Caco-2 (cell line): ENCODE data around the gene FGF16. TPM values are rescaled to one million over a fixed set of nuclear protein-coding genes. Genes with fewer than 3 reads are reported as not detected.

Source experiments
- BruUV-seq: library from RNA; stranded (reverse); fragments of 400-500 nt; replicated peaks from 2 replicates; lab custom pipeline; 2021; lab: Mats Ljungman, UMichigan
- CTCF ChIA-PET: fragments of 300-600 bp; sonication (Branson Sonifier 250); formaldehyde crosslinking; loops from one replicate; lab custom pipeline; 2022; ENCODE audit warnings: antibody characterized with exemption; lab: Charles Lee
- POLR2A ChIA-PET: fragments of 300-600 bp; sonication (Branson Sonifier 250); formaldehyde crosslinking; loops from one replicate; lab custom pipeline; 2022; ENCODE audit warnings: antibody characterized with exemption; lab: Charles Lee
- DNase-seq, 2 experiments: peaks; one replicate each; pipeline versions ENCODE4 v3.0.0 to v3.0.0-alpha.2; 2020 to 2022
- H3K27me3 ChIP-seq: replicated peaks from 2 replicates; pipeline ENCODE4 v1.6.0; 2011; ENCODE audit warnings: low read length; ENCODE audit not compliant: control insufficient read depth, insufficient read depth
- H3K36me3 ChIP-seq: 2 replicates; pipeline ENCODE4 v1.5.1; 2011; ENCODE audit warnings: low read length; ENCODE audit not compliant: control insufficient read depth, insufficient read depth
- H3K4me1 ChIP-seq: fragments of 250-450 bp; sonication (Bioruptor Pico); 2 replicates; pipeline ENCODE4 v1.5.1; 2020; ENCODE audit warnings: mild to moderate bottlenecking
- H3K4me3 ChIP-seq: 2 replicates; pipeline ENCODE4 v1.5.1; 2011; ENCODE audit warnings: low read depth, mild to moderate bottlenecking, control low read depth, low read length
- H3K9me3 ChIP-seq: fragments of 250-450 bp; sonication (Bioruptor Pico); 2 replicates; pipeline ENCODE4 v1.5.1; 2020; ENCODE audit warnings: mild to moderate bottlenecking, moderate library complexity
- H3K27ac Mint-ChIP-seq: one replicate; pipeline ENCODE4 v1.8.0; 2022; ENCODE audit warnings: mixed read lengths; ENCODE audit not compliant: unreplicated experiment
- H3K27me3 Mint-ChIP-seq: one replicate; pipeline ENCODE4 v1.8.0; 2022; ENCODE audit warnings: mixed read lengths; ENCODE audit not compliant: insufficient read depth, unreplicated experiment
- H3K36me3 Mint-ChIP-seq: one replicate; pipeline ENCODE4 v1.8.0; 2022; ENCODE audit warnings: mild to moderate bottlenecking, mixed read lengths; ENCODE audit not compliant: insufficient read depth, unreplicated experiment
- H3K4me1 Mint-ChIP-seq: one replicate; pipeline ENCODE4 v1.8.0; 2022; ENCODE audit warnings: low read depth, mixed read lengths; ENCODE audit not compliant: unreplicated experiment
- H3K4me3 Mint-ChIP-seq: one replicate; pipeline ENCODE4 v1.8.0; 2022; ENCODE audit warnings: mild to moderate bottlenecking, moderate library complexity, mixed read lengths; ENCODE audit not compliant: unreplicated experiment
- H3K9me3 Mint-ChIP-seq: one replicate; pipeline ENCODE4 v1.8.0; 2022; ENCODE audit warnings: mixed read lengths; ENCODE audit not compliant: unreplicated experiment
- intact Hi-C: fragments of 100-400 bp; cut with micrococcal nuclease; formaldehyde crosslinking; loops from one replicate; pipeline ENCODE4 v1.10.0; 2022; ENCODE audit not compliant: unreplicated experiment
- total RNA-seq: library from RNA; stranded (reverse); gene quantifications from 2 replicates; pipeline ENCODE4 v1.2.3, GENCODE V29; 2022
- TF ChIP-seq, protein P1 (sequence below), 2 experiments: fragments of 200-600 bp in 1 of 2; IDR thresholded peaks; 1 replicate in 1 of 2; 2 replicates in 1 of 2; pipeline versions ENCODE4 v1.5.1 to v1.8.0; 2011 to 2022; ENCODE audit warnings: antibody characterized with exemption in 1 of 2, control low read depth in 1 of 2, inconsistent platforms in 1 of 2, low read depth in 1 of 2, low read length in 1 of 2, mild to moderate bottlenecking in 1 of 2, moderate library complexity in 1 of 2; ENCODE audit not compliant: insufficient read depth in 1 of 2, severe bottlenecking in 1 of 2, unreplicated experiment in 1 of 2

Gene FGF16
- total RNA-seq, 1 experiment from 2014 or later: not detected

GRCh38 chrX:77434962-77435361 is 12.2 kb upstream of the FGF16 start:
- Mint-ChIP-seq H3K36me3 (no peaks in the 10 kb centered on the region), H3K4me3 (no peak overlapping the region), H3K4me1 (no peaks in the 10 kb centered on the region), H3K27me3 (no peaks in the 10 kb centered on the region), H3K27ac (no peak overlapping the region), H3K9me3 (no peaks in the 10 kb centered on the region)
- Histone ChIP-seq H3K27me3 (no peaks in the 10 kb centered on the region), H3K36me3 (no peaks in the 10 kb centered on the region), H3K4me1 (no peaks in the 10 kb centered on the region), H3K9me3 (no peaks in the 10 kb centered on the region), H3K4me3 (no peak overlapping the region)
- ChIA-PET POLR2A (no interaction called here), CTCF (no interaction called here)
- intact Hi-C loops: no loop called here
- DNase-seq: no peak
- BruUV-seq: no TSS peak
- TF ChIP-seq, protein P1, sequence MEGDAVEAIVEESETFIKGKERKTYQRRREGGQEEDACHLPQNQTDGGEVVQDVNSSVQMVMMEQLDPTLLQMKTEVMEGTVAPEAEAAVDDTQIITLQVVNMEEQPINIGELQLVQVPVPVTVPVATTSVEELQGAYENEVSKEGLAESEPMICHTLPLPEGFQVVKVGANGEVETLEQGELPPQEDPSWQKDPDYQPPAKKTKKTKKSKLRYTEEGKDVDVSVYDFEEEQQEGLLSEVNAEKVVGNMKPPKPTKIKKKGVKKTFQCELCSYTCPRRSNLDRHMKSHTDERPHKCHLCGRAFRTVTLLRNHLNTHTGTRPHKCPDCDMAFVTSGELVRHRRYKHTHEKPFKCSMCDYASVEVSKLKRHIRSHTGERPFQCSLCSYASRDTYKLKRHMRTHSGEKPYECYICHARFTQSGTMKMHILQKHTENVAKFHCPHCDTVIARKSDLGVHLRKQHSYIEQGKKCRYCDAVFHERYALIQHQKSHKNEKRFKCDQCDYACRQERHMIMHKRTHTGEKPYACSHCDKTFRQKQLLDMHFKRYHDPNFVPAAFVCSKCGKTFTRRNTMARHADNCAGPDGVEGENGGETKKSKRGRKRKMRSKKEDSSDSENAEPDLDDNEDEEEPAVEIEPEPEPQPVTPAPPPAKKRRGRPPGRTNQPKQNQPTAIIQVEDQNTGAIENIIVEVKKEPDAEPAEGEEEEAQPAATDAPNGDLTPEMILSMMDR (IDR thresholded peaks at IDR 0.05; ENCODE audit: insufficient read depth in 1 of 2, low read depth in 1 of 2, low read length in 1 of 2, severe bottlenecking in 1 of 2, unreplicated experiment in 1 of 2): no peak

DNA sequence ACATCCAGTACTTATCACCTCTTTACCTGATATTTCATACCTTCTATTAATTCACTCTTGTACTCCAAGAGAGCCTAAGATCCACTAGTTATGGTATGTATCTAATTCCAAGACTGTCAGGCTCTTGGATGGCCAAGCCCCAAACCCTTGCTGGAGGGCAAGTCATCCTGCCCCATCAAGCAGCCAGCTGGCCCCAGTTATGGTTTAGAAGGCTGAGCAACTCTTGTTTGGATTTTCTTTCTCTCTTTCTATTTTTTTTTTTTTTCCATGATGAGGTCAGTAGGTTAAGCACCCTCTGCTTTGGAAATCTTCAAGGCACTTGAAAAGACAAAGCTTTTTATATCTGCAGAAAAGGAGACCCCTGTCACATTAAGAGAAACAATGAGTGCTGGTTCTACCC is 10.9 kb upstream of the FGF16 start:
- Mint-ChIP-seq H3K9me3 (no peaks in the 10 kb centered on the region), H3K27ac (no peak overlapping the region), H3K4me1 (no peaks in the 10 kb centered on the region), H3K27me3 (no peaks in the 10 kb centered on the region), H3K4me3 (no peak overlapping the region), H3K36me3 (no peaks in the 10 kb centered on the region)
- POLR2A ChIA-PET: no interaction called here
- Histone ChIP-seq H3K4me3 (no peak overlapping the region), H3K27me3 (no peaks in the 10 kb centered on the region), H3K9me3 (no peaks in the 10 kb centered on the region), H3K4me1 (no peaks in the 10 kb centered on the region), H3K36me3 (no peaks in the 10 kb centered on the region)
- TF ChIP-seq, protein P1 (IDR thresholded peaks at IDR 0.05; ENCODE audit: insufficient read depth in 1 of 2, low read depth in 1 of 2, low read length in 1 of 2, severe bottlenecking in 1 of 2, unreplicated experiment in 1 of 2): no peak
- intact Hi-C loops: no loop called here
- no TSS peak for BruUV-seq
- DNase-seq: no peak
- CTCF ChIA-PET: no interaction called here

GRCh38 chrX:77436682-77437081 is 10.5 kb upstream of the FGF16 start:
- no peaks in the 10 kb centered on the region for H3K9me3 Mint-ChIP-seq
- TF ChIP-seq, protein P1 (IDR thresholded peaks at IDR 0.05; ENCODE audit: insufficient read depth in 1 of 2, low read depth in 1 of 2, low read length in 1 of 2, severe bottlenecking in 1 of 2, unreplicated experiment in 1 of 2): no peak
- H3K27ac Mint-ChIP-seq: no peak overlapping the region
- intact Hi-C loops: no loop called here
- no peak overlapping the region for H3K4me3 Mint-ChIP-seq
- Histone ChIP-seq H3K36me3 (no peaks in the 10 kb centered on the region), H3K4me1 (no peaks in the 10 kb centered on the region), H3K27me3 (no peaks in the 10 kb centered on the region), H3K9me3 (no peaks in the 10 kb centered on the region), H3K4me3 (no peak overlapping the region)
- no TSS peak for BruUV-seq
- H3K4me1 Mint-ChIP-seq: no peaks in the 10 kb centered on the region
- ChIA-PET POLR2A (no interaction called here), CTCF (no interaction called here)
- no peak for DNase-seq
- no peaks in the 10 kb centered on the region for H3K36me3 Mint-ChIP-seq
- H3K27me3 Mint-ChIP-seq: no peaks in the 10 kb centered on the region
